ENCODE measurements around the gene PPP1R15A. TPM values are rescaled to one million over a fixed set of nuclear protein-coding genes. Genes with fewer than 3 reads are reported as not detected.
"Not testable (repeated sequence)": the region's sequence is repeated elsewhere in the genome, so short reads cannot be mapped to it uniquely, and the experiment has no call there.

The PPP1R15A gene
- total RNA-seq, 4 donors from 2014 or later = 81.0 to 171 (median 101) TPM

DNA sequence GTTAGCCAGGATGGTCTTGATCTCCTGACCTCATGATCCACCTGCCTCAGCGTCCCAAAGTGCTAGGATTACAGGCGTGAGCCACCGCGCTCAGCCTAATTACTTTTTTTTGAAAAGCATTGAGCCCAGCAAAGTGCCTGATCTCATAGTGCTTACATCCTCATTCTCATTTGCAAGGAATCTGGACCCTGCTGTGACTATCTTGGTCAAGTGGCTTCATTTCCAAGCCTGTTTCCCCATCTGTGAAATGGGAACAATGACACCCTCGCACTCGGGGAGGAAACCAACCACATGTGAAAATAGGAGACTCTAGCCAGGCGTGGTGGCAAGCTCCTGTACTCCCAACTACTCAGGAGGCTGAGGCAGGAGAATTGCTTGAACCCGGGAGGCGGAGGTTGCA lies 2.2 kb upstream of the PPP1R15A start:
- WGBS, 2 donors = 85 to 93% methylated on average over 9 of the region's 9 CpGs
- H3K4me1 ChIP-seq = peaks cover 0 to 67% (median 25%) of the 10 kb centered on the region in 4 donors
- no peak for DNase-seq (ENCODE audit: low spot score in 2 of 2)
- H3K9me3 ChIP-seq = no peaks in the 10 kb centered on the region
- H3K36me3 ChIP-seq = peaks cover 0 to 25% (median 7%) of the 10 kb centered on the region in 3 donors
- H3K4me3 ChIP-seq = no peak overlapping the region
- TF ChIP-seq, protein P1, sequence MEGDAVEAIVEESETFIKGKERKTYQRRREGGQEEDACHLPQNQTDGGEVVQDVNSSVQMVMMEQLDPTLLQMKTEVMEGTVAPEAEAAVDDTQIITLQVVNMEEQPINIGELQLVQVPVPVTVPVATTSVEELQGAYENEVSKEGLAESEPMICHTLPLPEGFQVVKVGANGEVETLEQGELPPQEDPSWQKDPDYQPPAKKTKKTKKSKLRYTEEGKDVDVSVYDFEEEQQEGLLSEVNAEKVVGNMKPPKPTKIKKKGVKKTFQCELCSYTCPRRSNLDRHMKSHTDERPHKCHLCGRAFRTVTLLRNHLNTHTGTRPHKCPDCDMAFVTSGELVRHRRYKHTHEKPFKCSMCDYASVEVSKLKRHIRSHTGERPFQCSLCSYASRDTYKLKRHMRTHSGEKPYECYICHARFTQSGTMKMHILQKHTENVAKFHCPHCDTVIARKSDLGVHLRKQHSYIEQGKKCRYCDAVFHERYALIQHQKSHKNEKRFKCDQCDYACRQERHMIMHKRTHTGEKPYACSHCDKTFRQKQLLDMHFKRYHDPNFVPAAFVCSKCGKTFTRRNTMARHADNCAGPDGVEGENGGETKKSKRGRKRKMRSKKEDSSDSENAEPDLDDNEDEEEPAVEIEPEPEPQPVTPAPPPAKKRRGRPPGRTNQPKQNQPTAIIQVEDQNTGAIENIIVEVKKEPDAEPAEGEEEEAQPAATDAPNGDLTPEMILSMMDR (IDR thresholded peaks at IDR 0.05) = no peak
- TF ChIP-seq POLR2A (IDR thresholded peaks at IDR 0.05) = no peak
- no peak for TF ChIP-seq EP300 (IDR thresholded peaks at IDR 0.05)
- no peaks in the 10 kb centered on the region for H3K27me3 ChIP-seq
- H3K27ac ChIP-seq = peak overlapping the region in 3 of 4 donors; percentile 83 to 100 (median 100)

DNA sequence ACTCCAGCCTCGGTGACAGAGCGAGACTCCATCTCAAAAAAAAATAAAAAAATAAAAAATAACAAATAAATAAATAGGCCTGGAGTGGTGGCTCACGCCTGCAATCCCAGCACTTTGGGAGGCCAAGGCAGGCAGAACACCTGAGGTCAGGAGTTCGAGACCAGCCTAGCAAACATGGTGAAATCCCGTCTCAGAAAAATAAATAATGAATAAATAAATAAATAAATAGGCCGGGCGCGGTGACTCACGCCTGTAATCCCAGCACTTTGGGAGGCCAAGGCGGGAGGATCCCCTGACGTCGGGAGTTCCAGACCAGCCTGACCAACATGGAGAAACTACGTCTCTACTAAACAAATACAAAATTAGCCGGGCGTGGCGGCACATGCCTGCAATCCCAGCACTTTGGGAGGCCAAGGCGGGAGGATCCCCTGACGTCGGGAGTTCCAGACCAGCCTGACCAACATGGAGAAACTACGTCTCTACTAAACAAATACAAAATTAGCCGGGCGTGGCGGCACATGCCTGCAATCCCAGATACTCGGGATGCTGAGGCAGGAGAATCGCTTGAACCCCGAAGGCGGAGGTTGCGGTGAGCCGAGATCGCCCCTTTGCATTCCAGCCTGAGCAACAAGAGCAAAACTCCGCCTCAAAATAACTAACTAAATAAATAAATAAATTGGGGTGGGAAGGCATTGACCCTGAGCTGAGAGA lies 595 bp upstream of the PPP1R15A start:
- Histone ChIP-seq H3K4me3 (peak overlapping the region; percentile 32 to 100 (median 84)), H3K27ac (peak overlapping the region; percentile 99 to 100 (median 100)), H3K36me3 (peaks cover 0 to 36% (median 12%) of the 10 kb centered on the region in 3 donors), H3K4me1 (peaks cover 0 to 66% (median 31%) of the 10 kb centered on the region in 4 donors)
- H3K27me3 ChIP-seq; DNase-seq (ENCODE audit: low spot score in 2 of 2); H3K9me3 ChIP-seq: not testable (repeated sequence)
- WGBS, 2 donors = 45 to 52% methylated on average over 31 of the region's 31 CpGs

DNA sequence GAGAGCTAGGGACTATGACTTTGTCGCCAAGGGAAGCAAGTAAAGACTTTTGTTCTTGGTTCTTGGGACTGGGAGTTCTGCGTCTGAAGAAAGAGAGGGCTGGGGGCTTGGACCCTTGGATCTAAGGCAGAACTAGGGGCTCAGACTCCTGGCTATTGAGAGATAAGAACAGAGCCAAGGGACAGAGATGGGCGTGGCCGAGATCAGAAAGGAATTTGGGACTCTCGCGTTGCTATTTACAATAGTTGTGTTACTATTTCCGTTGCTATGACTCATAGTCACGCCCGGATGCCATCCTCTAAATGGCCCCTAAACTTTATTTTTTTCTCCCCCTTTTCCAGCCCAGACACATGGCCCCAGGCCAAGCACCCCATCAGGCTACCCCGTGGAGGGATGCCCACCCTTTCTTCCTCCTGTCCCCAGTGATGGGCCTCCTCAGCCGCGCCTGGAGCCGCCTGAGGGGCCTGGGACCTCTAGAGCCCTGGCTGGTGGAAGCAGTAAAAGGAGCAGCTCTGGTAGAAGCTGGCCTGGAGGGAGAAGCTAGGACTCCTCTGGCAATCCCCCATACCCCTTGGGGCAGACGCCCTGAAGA lies 759 bp downstream of the PPP1R15A start:
- 1% methylated on average over 14 of the region's 14 CpGs for WGBS, 2 donors
- peaks cover 0 to 49% (median 12%) of the 10 kb centered on the region in 3 donors for H3K36me3 ChIP-seq
- peak overlapping the region; percentile 99 to 100 (median 100) for H3K27ac ChIP-seq
- DNase-seq (ENCODE audit: low spot score in 2 of 2) = peak; percentile 89 to 95
- no peaks in the 10 kb centered on the region for H3K9me3 ChIP-seq
- TF ChIP-seq EP300 (IDR thresholded peaks at IDR 0.05) = peak; percentile 82 to 95
- TF ChIP-seq, protein P1 (IDR thresholded peaks at IDR 0.05) = peak in 2 of 5 experiments; percentile 41 to 57
- TF ChIP-seq POLR2A (IDR thresholded peaks at IDR 0.05) = peak; percentile 29 to 48
- peaks cover 0 to 65% (median 35%) of the 10 kb centered on the region in 4 donors for H3K4me1 ChIP-seq
- no peaks in the 10 kb centered on the region for H3K27me3 ChIP-seq
- H3K4me3 ChIP-seq = peak overlapping the region; percentile 78 to 100 (median 92)

DNA sequence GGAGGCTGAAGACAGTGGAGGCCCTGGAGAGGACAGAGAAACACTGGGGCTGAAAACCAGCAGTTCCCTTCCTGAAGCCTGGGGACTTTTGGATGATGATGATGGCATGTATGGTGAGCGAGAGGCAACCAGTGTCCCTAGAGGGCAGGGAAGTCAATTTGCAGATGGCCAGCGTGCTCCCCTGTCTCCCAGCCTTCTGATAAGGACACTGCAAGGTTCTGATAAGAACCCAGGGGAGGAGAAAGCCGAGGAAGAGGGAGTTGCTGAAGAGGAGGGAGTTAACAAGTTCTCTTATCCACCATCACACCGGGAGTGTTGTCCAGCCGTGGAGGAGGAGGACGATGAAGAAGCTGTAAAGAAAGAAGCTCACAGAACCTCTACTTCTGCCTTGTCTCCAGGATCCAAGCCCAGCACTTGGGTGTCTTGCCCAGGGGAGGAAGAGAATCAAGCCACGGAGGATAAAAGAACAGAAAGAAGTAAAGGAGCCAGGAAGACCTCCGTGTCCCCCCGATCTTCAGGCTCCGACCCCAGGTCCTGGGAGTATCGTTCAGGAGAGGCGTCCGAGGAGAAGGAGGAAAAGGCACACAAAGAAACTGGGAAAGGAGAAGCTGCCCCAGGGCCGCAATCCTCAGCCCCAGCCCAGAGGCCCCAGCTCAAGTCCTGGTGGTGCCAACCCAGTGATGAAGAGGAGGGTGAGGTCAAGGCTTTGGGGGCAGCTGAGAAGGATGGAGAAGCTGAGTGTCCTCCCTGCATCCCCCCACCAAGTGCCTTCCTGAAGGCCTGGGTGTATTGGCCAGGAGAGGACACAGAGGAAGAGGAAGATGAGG lies 1.5 kb downstream of the PPP1R15A start:
- WGBS, 2 donors = 11 to 20% methylated on average over 14 of the region's 14 CpGs
- DNase-seq (ENCODE audit: low spot score in 2 of 2) = peak in 1 of 2 donors; percentile 22
- H3K4me3 ChIP-seq = peak overlapping the region; percentile 78 to 100 (median 92)
- H3K4me1 ChIP-seq = peaks cover 0 to 65% (median 35%) of the 10 kb centered on the region in 4 donors
- H3K27me3 ChIP-seq = no peaks in the 10 kb centered on the region
- peaks cover 0 to 56% (median 12%) of the 10 kb centered on the region in 3 donors for H3K36me3 ChIP-seq
- TF ChIP-seq POLR2A (IDR thresholded peaks at IDR 0.05) (no peak), EP300 (IDR thresholded peaks at IDR 0.05) (peak in 1 of 2 donors; percentile 18)
- TF ChIP-seq, protein P1 (IDR thresholded peaks at IDR 0.05) = peak in 1 of 5 experiments; percentile 6
- no peaks in the 10 kb centered on the region for H3K9me3 ChIP-seq
- peak overlapping the region; percentile 99 to 100 (median 100) for H3K27ac ChIP-seq

All from tibial nerve (tissue), 4 donors.